ENCODE data around the gene KIF3C.

KIF3C gene

GRCh38 chr2:25877431-25878360 is 104.6 kb downstream of the KIF3C start:
- DNase-seq (ENCODE audit: low read depth, low spot score) = peak; percentile 28
